GM12878 (cell line): Measurements from ENCODE around the gene RGS1. TPM values are rescaled to one million over a fixed set of nuclear protein-coding genes. Genes with fewer than 3 reads are reported as not detected.

Experiments used
- BACH1 ChIP-seq: fragments of 450-650 bp; IDR thresholded peaks from 2 replicates; pipeline ENCODE4 v1.6.1; 2017; ENCODE audit warnings: mild to moderate bottlenecking, borderline replicate concordance
- BCL11A ChIP-seq: IDR thresholded peaks from 2 replicates; pipeline ENCODE4 v1.6.1; 2011; ENCODE audit warnings: low read depth, low read length
- BCLAF1 ChIP-seq: fragments of 450-650 bp; IDR thresholded peaks from 2 replicates; pipeline ENCODE4 v1.6.1; 2017; ENCODE audit warnings: antibody characterized with exemption, mild to moderate bottlenecking, moderate library complexity
- CHD4 ChIP-seq: fragments of 200-600 bp; sonication (generic); IDR thresholded peaks from 2 replicates; pipeline ENCODE4 v1.6.1; 2016; ENCODE audit warnings: mild to moderate bottlenecking
- EED ChIP-seq: sonication (generic); IDR thresholded peaks from 2 replicates; pipeline ENCODE4 v1.6.1; 2016; ENCODE audit warnings: antibody characterized with exemption, low read depth
- EGR1 ChIP-seq, 2 experiments: IDR thresholded peaks; 1 replicate in 1 of 2; 2 replicates in 1 of 2; pipeline ENCODE4 v1.6.1; 2011 to 2012; ENCODE audit warnings: low read depth in 2 of 2, low read length in 2 of 2, borderline replicate concordance in 1 of 2, mild to moderate bottlenecking in 1 of 2, moderate library complexity in 1 of 2
- EP300 ChIP-seq, 2 experiments: fragments of 150-350 bp in 1 of 2; IDR thresholded peaks; 2 replicates each; pipeline ENCODE4 v1.6.1; 2011 to 2012; ENCODE audit warnings: low read depth in 2 of 2, low read length in 2 of 2, borderline replicate concordance in 1 of 2, improper control_type of control experiment in 1 of 2, inconsistent platforms in 1 of 2; ENCODE audit not compliant: control insufficient read depth in 1 of 2
- GATAD2B ChIP-seq: fragments of 450-650 bp; conservative IDR thresholded peaks from 2 replicates; pipeline ENCODE4 v1.6.1; 2017; ENCODE audit warnings: low read depth, mild to moderate bottlenecking, moderate library complexity
- HCFC1 ChIP-seq: fragments of 150-350 bp; IDR thresholded peaks from 2 replicates; pipeline ENCODE4 v1.6.1; 2014; ENCODE audit warnings: low read length
- IKZF1 ChIP-seq: fragments of 450-650 bp; conservative IDR thresholded peaks from 2 replicates; pipeline ENCODE4 v1.6.1; 2017; ENCODE audit warnings: antibody characterized with exemption, mild to moderate bottlenecking
- IRF4 ChIP-seq: IDR thresholded peaks from 2 replicates; pipeline ENCODE4 v1.6.1; 2011; ENCODE audit warnings: low read depth, low read length
- KDM1A ChIP-seq: fragments of 200-600 bp; sonication (generic); IDR thresholded peaks from 2 replicates; pipeline ENCODE4 v1.6.1; 2016; ENCODE audit warnings: borderline replicate concordance
- MEF2B ChIP-seq: fragments of 450-650 bp; IDR thresholded peaks from 2 replicates; pipeline ENCODE4 v1.6.1; 2018; ENCODE audit warnings: mild to moderate bottlenecking, moderate library complexity; ENCODE audit not compliant: partially characterized antibody, poor library complexity, severe bottlenecking
- NFYB ChIP-seq: IDR thresholded peaks from 2 replicates; pipeline ENCODE4 v1.6.1; 2011; ENCODE audit warnings: low read depth, mild to moderate bottlenecking, low read length, improper control_type of control experiment, moderate library complexity; ENCODE audit not compliant: insufficient read depth
- NKRF ChIP-seq: fragments of 450-650 bp; conservative IDR thresholded peaks from 2 replicates; pipeline ENCODE4 v1.6.1; 2017; ENCODE audit warnings: mild to moderate bottlenecking, moderate library complexity
- PBX3 ChIP-seq: IDR thresholded peaks from 2 replicates; pipeline ENCODE4 v1.6.1; 2011; ENCODE audit warnings: mild to moderate bottlenecking, low read depth, low read length, moderate library complexity; ENCODE audit not compliant: insufficient replicate concordance
- POLR2A ChIP-seq: IDR thresholded peaks from 2 replicates; pipeline ENCODE4 v1.6.1; 2011; ENCODE audit warnings: low read depth, mild to moderate bottlenecking, low read length
- RBBP5 ChIP-seq: fragments of 200-600 bp; sonication (generic); conservative IDR thresholded peaks from 2 replicates; pipeline ENCODE4 v1.6.1; 2016
- SIN3A ChIP-seq: IDR thresholded peaks from 2 replicates; pipeline ENCODE4 v1.6.1; 2012; ENCODE audit warnings: low read depth, low read length, improper control_type of control experiment
- SPI1 ChIP-seq: IDR thresholded peaks from 2 replicates; pipeline ENCODE4 v1.6.1; 2011; ENCODE audit warnings: low read depth, mild to moderate bottlenecking, low read length, moderate library complexity, borderline replicate concordance; ENCODE audit not compliant: insufficient read depth
- ZBTB11 ChIP-seq: fragments of 450-650 bp; formaldehyde crosslinking; IDR thresholded peaks from 2 replicates; pipeline ENCODE4 v1.5.0; 2022; ENCODE audit warnings: mild to moderate bottlenecking, missing genetic modification characterization
- polyA plus RNA-seq, 11 experiments: library from polyadenylated mRNA; depleted of rRNA in 4 of 11; unstranded in 6 of 11; stranded (reverse) in 5 of 11; fragments of >200 nt; fragmentation: Nextera tagmentation in 4 of 11; fragmentation: Illumina TruSeq in 1 of 11; extraction: Ambion mirVana in 4 of 11; extraction: Trizol in 1 of 11; gene quantifications; 1 replicate in 1 of 11; 2 replicates in 10 of 11; pipeline versions ENCODE4 v1.2.1 to v1.2.3, GENCODE V29; 2011 to 2016; ENCODE audit warnings: inconsistent platforms in 2 of 11, missing spikeins in 2 of 11, low read depth in 1 of 11
- total RNA-seq, 4 experiments: library from RNA; depleted of rRNA in 3 of 4; stranded (reverse); fragments of >200 nt in 3 of 4; fragmentation: Illumina TruSeq in 1 of 4; extraction: Trizol in 1 of 4; gene quantifications; 2 replicates each; pipeline versions ENCODE4 v1.2.1 to v1.2.3, GENCODE V29; 2013 to 2021

The RGS1 gene
- total and polyA plus RNA-seq, 10 of the 15 experiments (the other 5 are each of a cell fraction or from before 2014, with no cell fraction given) = 20.7 to 882 (median 45.9) TPM

GRCh38 chr1:192578144-192578909 lies 2.8 kb downstream of the RGS1 start (continued):
- TF ChIP-seq BCLAF1 (peak; percentile 64), ZBTB11 (CRISPR knock-in tag) (peak; percentile 56; the same call in 1 of the 2 replicates), CHD4 (no peak), HCFC1 (no peak), BCL11A (no peak), PBX3 (no peak), KDM1A (no peak), MEF2B (no peak), SPI1 (no peak), IRF4 (no peak), NFYB (no peak), GATAD2B (no peak), NKRF (peak; percentile 36; the same call in 1 of the 2 replicates), EED (no peak), EGR1 (IDR thresholded peaks at IDR 0.05; ENCODE audit: borderline replicate concordance in 1 of 2, low read depth in 2 of 2, low read length in 2 of 2) (no peak), IKZF1 (no peak), SIN3A (no peak), RBBP5 (no peak), BACH1 (peak; percentile 97), EP300 (IDR thresholded peaks at IDR 0.05; ENCODE audit: borderline replicate concordance in 1 of 2, control insufficient read depth in 1 of 2, low read depth in 2 of 2, low read length in 2 of 2) (no peak), POLR2A (peak; percentile 53; the same call in 1 of the 2 replicates)
